ENCODE results near the gene CNOT1. TPM values are rescaled to one million over a fixed set of nuclear protein-coding genes. Genes with fewer than 3 reads are reported as not detected.

The CNOT1 gene
- total and polyA plus RNA-seq, 10 of the 15 experiments (the other 5 are each of a cell fraction or from before 2014, with no cell fraction given) = 101 to 246 (median 175) TPM

DNA sequence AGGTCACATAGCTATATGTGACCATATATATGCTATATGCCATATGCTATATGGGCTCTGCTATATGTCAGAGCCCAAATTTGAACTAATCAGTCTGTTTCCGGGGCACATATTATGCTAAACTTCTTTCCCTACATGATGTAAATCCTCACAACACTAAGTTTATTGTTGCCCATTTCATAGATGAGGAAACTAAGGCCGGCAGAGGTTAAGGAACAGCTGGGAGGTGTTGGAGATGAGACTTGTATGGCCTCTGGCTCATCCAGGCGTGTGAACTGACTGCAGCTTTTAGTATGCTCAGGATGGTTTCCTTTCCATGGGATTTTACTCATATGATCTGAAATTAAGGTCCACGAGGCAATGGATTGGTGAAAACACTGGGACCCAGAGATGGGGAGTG, 17.5 kb upstream of the CNOT1 start:
- H3K4me3 ChIP-seq = no peak overlapping the region
- H3K27me3 ChIP-seq (replicated peaks in 1 of 2; ENCODE audit: control insufficient read depth in 2 of 2, insufficient read depth in 2 of 2, low read length in 1 of 2) = no peaks in the 10 kb centered on the region
- CTCF ChIA-PET = interaction anchor here (1.0 to 1.2 kb wide), 3 partner anchors 8 to 311 kb away, joined by 3 to 4 read pairs (median 4); no protein-coding TSS in a partner anchor
- in situ Hi-C loops (cut with MboI) = no loop called here
- H3K9me3 ChIP-seq (replicated peaks; ENCODE audit: control insufficient read depth, insufficient read depth, low read length) = no peaks in the 10 kb centered on the region
- H3K4me2 ChIP-seq (ENCODE audit: control insufficient read depth, insufficient read depth) = no peak overlapping the region
- BruUV-seq (replicated peaks) = no TSS peak
- H3K9ac ChIP-seq (ENCODE audit: control insufficient read depth, insufficient read depth, low read length) = no peak overlapping the region
- no peaks in the 10 kb centered on the region for H3K79me2 ChIP-seq (ENCODE audit: control insufficient read depth, insufficient read depth, low read length)
- no peak for FAIRE-seq
- no peak overlapping the region for H2AFZ ChIP-seq (ENCODE audit: control insufficient read depth, low read depth, low read length)
- WGBS (ENCODE audit: insufficient coverage, insufficient replicate concordance, low lambda C conversion rate, missing lambda C conversion rate) = 38% methylated on average over 4 of the region's 4 CpGs
- TF ChIP-seq, protein P1, sequence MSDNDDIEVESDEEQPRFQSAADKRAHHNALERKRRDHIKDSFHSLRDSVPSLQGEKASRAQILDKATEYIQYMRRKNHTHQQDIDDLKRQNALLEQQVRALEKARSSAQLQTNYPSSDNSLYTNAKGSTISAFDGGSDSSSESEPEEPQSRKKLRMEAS (IDR thresholded peaks at IDR 0.05; ENCODE audit: low read depth, low read length) = no peak
- TF ChIP-seq ZNF274 (IDR thresholded peaks at IDR 0.05; ENCODE audit: insufficient read depth, insufficient read length) (no peak), CBX5 (IDR thresholded peaks at IDR 0.05; ENCODE audit: low read depth) (no peak), MXI1 (IDR thresholded peaks at IDR 0.05; ENCODE audit: low read depth, low read length) (no peak)
- H3K36me3 ChIP-seq (ENCODE audit: control insufficient read depth in 2 of 2, insufficient read depth in 2 of 2, low read length in 1 of 2) = no peaks in the 10 kb centered on the region
- H3K4me1 ChIP-seq (ENCODE audit: control insufficient read depth, insufficient read depth, low read length) = no peaks in the 10 kb centered on the region
- H3K27ac ChIP-seq (ENCODE audit: control insufficient read depth, insufficient read depth) = no peak overlapping the region
- POLR2A ChIA-PET = no interaction called here
- RAD21 ChIA-PET (ENCODE audit: unreplicated experiment) = no interaction called here
- SMC1A ChIA-PET (ENCODE audit: uncharacterized antibody, unreplicated experiment) = no interaction called here
- no peak for DNase-seq (ENCODE audit: low read depth, low spot score)
- no peaks in the 10 kb centered on the region for H4K20me1 ChIP-seq (ENCODE audit: control insufficient read depth, insufficient read depth)
- ATAC-seq = no peak
- intact Hi-C loops (cut with micrococcal nuclease; ENCODE audit: unreplicated experiment) = no loop called here

DNA sequence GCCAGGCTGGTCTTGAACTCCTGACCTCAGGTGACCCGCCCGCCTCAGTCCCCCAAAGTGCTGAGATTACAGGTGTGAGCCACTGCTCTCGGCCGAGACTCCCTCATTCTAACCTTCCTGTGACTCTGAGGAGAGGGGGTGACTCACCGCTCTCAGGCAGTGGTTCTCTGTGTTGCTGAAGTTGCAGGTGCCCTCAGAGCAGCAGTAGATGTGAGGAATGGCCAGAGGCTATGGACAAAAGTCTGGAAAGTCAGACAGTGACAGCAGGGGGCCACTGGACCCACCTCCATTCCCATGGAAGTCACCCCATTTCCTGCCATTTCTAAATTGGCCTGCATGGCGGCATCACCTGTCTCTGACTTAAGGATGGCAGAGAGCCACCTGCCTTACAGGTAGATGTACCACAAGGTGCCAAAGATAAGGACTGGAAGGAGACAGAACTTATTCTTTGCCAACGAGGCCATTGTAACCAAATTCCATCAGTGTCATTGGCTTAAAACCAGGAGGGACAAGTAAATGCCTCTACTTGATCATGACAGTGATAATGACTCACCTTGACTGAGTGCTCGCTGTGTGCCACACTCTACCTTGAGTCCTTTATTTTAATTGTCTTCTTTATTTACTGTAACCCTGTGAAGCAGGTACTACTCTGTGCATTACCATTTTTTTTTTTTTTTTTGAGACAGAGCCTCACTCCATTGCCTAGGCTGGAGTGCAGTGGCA, 15.3 kb upstream of the CNOT1 start:
- no peak overlapping the region for H2AFZ ChIP-seq (ENCODE audit: control insufficient read depth, low read depth, low read length)
- H3K79me2 ChIP-seq (ENCODE audit: control insufficient read depth, insufficient read depth, low read length) = no peaks in the 10 kb centered on the region
- in situ Hi-C loops (cut with MboI) = no loop called here
- H3K27me3 ChIP-seq (replicated peaks in 1 of 2; ENCODE audit: control insufficient read depth in 2 of 2, insufficient read depth in 2 of 2, low read length in 1 of 2) = no peaks in the 10 kb centered on the region
- ChIA-PET SMC1A (ENCODE audit: uncharacterized antibody, unreplicated experiment) (interaction anchor here (1.4 kb wide), 1 partner anchor 9 kb away, joined by 3 read pairs; no protein-coding TSS in a partner anchor), RAD21 (ENCODE audit: unreplicated experiment) (no interaction called here), POLR2A (no interaction called here), CTCF (no interaction called here)
- H3K4me2 ChIP-seq (ENCODE audit: control insufficient read depth, insufficient read depth) = no peak overlapping the region
- H3K9me3 ChIP-seq (replicated peaks; ENCODE audit: control insufficient read depth, insufficient read depth, low read length) = no peaks in the 10 kb centered on the region
- TF ChIP-seq NFXL1 (IDR thresholded peaks at IDR 0.05; ENCODE audit: borderline replicate concordance) (no peak), CBX3 (IDR thresholded peaks at IDR 0.05; ENCODE audit: borderline replicate concordance, low read depth) (no peak), MYC (IDR thresholded peaks at IDR 0.05; ENCODE audit: insufficient read depth, insufficient read length, insufficient replicate concordance, low read length, severe bottlenecking) (no peak), NFYB (IDR thresholded peaks at IDR 0.05; ENCODE audit: insufficient read depth, low read depth, low read length) (no peak), HCFC1 (IDR thresholded peaks at IDR 0.05; ENCODE audit: low read length) (no peak)
- TF ChIP-seq, protein P2, sequence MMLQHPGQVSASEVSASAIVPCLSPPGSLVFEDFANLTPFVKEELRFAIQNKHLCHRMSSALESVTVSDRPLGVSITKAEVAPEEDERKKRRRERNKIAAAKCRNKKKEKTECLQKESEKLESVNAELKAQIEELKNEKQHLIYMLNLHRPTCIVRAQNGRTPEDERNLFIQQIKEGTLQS (IDR thresholded peaks at IDR 0.05; ENCODE audit: borderline replicate concordance, extremely low read depth, low read depth, low read length) = no peak
- no peak overlapping the region for H3K27ac ChIP-seq (ENCODE audit: control insufficient read depth, insufficient read depth)
- intact Hi-C loops (cut with micrococcal nuclease; ENCODE audit: unreplicated experiment) = no loop called here
- no peaks in the 10 kb centered on the region for H3K36me3 ChIP-seq (ENCODE audit: control insufficient read depth in 2 of 2, insufficient read depth in 2 of 2, low read length in 1 of 2)
- 31% methylated on average over 8 of the region's 8 CpGs for WGBS (ENCODE audit: insufficient coverage, insufficient replicate concordance, low lambda C conversion rate, missing lambda C conversion rate)
- ATAC-seq (no peak), DNase-seq (ENCODE audit: low read depth, low spot score) (no peak), FAIRE-seq (no peak)
- no peaks in the 10 kb centered on the region for H4K20me1 ChIP-seq (ENCODE audit: control insufficient read depth, insufficient read depth)
- H3K4me1 ChIP-seq (ENCODE audit: control insufficient read depth, insufficient read depth, low read length) = no peaks in the 10 kb centered on the region
- no TSS peak for BruUV-seq (replicated peaks)
- no peak overlapping the region for H3K9ac ChIP-seq (ENCODE audit: control insufficient read depth, insufficient read depth, low read length)
- H3K4me3 ChIP-seq = no peak overlapping the region
